ENCODE data around the gene C16orf87.

The C16orf87 gene

DNA sequence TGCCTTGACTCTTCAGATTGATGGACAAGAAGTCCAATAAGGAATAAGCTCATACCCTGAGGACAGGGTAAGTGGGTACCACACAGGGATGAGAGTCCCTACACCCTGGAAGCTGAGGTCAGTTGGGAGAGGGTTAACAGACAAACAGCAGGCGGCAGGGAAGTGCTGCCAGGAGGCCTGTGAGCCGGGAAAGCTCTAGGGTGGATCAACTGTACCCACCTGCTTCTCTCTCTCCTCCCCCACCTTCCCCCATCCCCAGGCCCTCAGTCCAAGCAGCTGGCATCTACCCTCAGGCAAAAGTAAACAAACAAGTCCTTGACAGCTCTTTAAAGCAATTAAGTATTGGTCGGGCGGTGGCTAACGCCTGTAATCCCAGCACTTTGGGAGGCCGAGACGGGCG, 62.2 kb downstream of the C16orf87 start:
- H3K4me1 Mint-ChIP-seq (ENCODE audit: low read depth): no peaks in the 10 kb centered on the region
- no peak overlapping the region for H3K4me3 Mint-ChIP-seq
- DNase-seq: no peak
- H3K27me3 Mint-ChIP-seq: no peaks in the 10 kb centered on the region
- no peak overlapping the region for H3K27ac Mint-ChIP-seq
- H3K9me3 Mint-ChIP-seq: no peaks in the 10 kb centered on the region
- no peaks in the 10 kb centered on the region for H3K36me3 Mint-ChIP-seq (ENCODE audit: low read depth)

DNA sequence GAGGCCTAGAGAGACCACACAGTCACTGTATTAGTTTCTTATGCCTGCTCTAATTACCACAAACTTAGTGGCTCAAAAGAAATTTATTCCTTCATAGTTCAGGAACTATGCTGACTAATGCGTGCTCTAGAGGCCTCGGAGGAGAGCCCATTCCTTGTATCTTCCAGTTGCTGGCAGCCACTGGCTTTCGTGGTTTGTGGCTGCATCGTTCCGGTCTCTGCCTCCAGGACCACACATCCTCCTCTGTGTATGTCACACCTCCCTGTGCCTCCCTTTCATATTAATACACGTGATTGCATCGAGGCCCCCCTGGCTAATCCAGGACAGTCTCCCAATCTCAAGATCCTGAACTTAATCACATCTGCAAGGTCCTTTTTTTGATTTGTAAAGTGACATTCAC, 65.9 kb downstream of the C16orf87 start:
- no peak overlapping the region for H3K4me3 Mint-ChIP-seq
- no peaks in the 10 kb centered on the region for H3K27me3 Mint-ChIP-seq
- no peaks in the 10 kb centered on the region for H3K4me1 Mint-ChIP-seq (ENCODE audit: low read depth)
- DNase-seq: no peak
- no peak overlapping the region for H3K27ac Mint-ChIP-seq
- H3K36me3 Mint-ChIP-seq (ENCODE audit: low read depth): no peaks in the 10 kb centered on the region
- H3K9me3 Mint-ChIP-seq: no peaks in the 10 kb centered on the region

DNA sequence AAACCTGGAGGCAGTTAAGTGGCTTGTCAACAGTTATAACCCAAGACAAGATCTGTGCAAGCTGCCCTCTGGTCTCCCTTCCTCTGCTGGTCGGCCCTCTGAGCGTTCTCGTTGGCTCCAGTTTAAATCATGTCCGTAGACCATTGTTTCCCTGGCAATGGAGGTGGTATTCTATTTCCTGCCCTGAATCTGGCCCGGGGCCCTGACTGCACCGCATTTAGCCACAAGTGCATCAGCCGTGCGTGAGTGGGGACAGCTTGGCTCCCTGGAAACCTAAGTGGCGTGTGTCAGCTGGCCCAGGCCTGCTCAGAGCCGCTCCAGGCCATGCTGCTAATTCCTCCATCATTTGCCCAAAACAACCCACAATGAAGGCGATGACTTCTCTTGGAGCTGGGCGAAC, 67.8 kb downstream of the C16orf87 start:
- H3K4me1 Mint-ChIP-seq (ENCODE audit: low read depth): no peaks in the 10 kb centered on the region
- H3K4me3 Mint-ChIP-seq: no peak overlapping the region
- H3K9me3 Mint-ChIP-seq: no peaks in the 10 kb centered on the region
- no peak for DNase-seq
- no peaks in the 10 kb centered on the region for H3K27me3 Mint-ChIP-seq
- H3K36me3 Mint-ChIP-seq (ENCODE audit: low read depth): no peaks in the 10 kb centered on the region
- no peak overlapping the region for H3K27ac Mint-ChIP-seq

DNA sequence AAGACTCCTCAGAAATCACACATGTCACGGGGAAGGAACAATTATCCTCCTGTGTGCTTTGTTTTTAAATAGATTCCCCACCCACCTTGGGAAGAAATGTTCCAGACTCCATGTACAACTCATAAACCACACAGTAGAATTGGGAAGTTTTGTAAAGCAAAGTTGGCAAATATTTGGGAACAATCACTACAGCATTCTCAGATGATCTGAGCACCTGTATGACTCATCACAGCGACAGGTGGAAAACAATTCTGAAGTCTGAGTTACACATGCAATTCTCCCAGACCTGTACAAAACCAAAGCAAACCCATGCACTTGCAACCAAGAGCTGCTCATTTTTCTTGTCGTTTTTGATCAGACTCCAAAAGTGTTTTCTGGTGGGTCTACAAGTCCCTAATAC, 68.4 kb downstream of the C16orf87 start:
- Mint-ChIP-seq H3K4me3 (no peak overlapping the region), H3K27me3 (no peaks in the 10 kb centered on the region), H3K27ac (no peak overlapping the region), H3K9me3 (no peaks in the 10 kb centered on the region), H3K36me3 (ENCODE audit: low read depth) (no peaks in the 10 kb centered on the region), H3K4me1 (ENCODE audit: low read depth) (no peaks in the 10 kb centered on the region)
- DNase-seq: no peak

DNA sequence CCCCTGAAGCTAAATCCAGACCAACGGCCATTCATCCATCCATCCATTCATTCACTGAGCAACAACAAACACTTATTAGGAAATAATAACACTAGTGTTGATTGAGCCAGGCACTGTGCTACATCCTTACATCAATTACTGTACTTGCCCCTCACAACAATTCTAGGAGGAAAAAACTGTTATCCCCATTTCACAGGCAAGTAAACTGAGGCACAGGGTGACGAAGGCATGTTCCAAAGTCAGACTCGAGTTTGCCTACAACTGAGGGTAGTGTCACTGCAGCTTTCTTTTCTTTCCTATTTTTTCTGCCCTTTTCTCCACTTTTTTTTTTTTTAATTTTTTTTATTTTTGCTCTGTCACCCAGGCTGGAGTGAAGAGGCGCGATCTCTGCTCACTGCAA, 71.7 kb downstream of the C16orf87 start:
- Mint-ChIP-seq H3K27ac (no peak overlapping the region), H3K4me3 (no peak overlapping the region), H3K9me3 (no peaks in the 10 kb centered on the region), H3K4me1 (ENCODE audit: low read depth) (no peaks in the 10 kb centered on the region), H3K36me3 (ENCODE audit: low read depth) (no peaks in the 10 kb centered on the region), H3K27me3 (no peaks in the 10 kb centered on the region)
- no peak for DNase-seq

DNA sequence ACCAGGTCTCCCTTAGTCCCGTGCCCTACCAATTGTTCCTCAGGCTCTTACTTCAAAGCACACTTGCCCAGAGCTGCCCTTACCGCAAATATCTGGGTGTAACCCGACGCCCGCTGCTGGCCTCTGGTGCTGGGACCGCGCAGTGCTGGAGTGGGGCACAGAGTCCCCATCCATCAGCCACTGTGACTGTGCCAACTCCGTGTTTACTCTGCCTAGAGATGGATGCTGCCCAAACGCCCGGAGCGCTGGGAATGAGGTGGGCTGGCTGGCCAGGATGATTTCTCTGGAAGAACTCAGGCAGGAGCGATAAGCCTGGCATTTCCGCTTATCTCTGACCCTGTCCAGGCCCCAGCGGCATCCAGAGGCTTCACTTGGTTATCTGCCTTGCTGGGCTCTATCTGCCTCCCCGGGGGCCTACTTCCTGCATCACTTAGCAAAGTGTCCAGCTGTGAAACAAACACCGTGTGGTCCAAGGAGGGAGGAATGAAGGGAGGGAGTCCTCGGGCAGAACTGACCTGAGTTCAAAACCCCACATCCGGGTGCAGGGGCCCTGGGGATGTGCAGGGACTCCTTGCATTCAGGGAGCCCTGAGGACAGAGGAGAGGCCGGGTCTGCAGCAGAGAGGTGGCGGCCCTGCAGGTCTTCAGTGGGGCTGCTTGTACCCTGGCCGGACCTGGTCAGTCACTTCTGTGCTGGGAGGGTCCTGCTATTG, 73.5 kb downstream of the C16orf87 start:
- DNase-seq: no peak
- no peaks in the 10 kb centered on the region for H3K9me3 Mint-ChIP-seq
- H3K27ac Mint-ChIP-seq: no peak overlapping the region
- H3K27me3 Mint-ChIP-seq: no peaks in the 10 kb centered on the region
- no peaks in the 10 kb centered on the region for H3K36me3 Mint-ChIP-seq (ENCODE audit: low read depth)
- H3K4me1 Mint-ChIP-seq (ENCODE audit: low read depth): peaks cover 2% of the 10 kb centered on the region
- no peak overlapping the region for H3K4me3 Mint-ChIP-seq

DNA sequence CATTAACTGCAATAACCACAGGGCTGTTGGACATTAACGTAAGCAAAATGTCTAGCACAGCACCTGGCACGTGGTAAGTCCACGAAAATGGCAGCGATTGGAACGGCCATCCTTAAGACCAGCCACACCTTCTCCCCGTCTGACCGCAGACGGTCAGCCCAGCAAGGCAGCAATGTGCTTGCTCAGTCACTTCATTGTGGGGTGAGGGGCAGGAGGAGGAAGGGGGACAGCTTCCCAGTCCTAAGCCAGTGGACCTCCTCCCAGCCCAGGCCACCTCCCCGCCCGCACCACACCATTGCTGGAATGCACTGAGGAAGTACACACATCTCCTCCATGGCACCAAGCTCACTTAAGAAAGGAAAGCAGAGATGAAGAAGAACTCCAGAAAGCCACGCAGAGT, 74.2 kb downstream of the C16orf87 start:
- H3K4me1 Mint-ChIP-seq (ENCODE audit: low read depth): peaks cover 2% of the 10 kb centered on the region
- no peak for DNase-seq
- no peaks in the 10 kb centered on the region for H3K36me3 Mint-ChIP-seq (ENCODE audit: low read depth)
- H3K4me3 Mint-ChIP-seq: no peak overlapping the region
- H3K9me3 Mint-ChIP-seq: no peaks in the 10 kb centered on the region
- no peak overlapping the region for H3K27ac Mint-ChIP-seq
- no peaks in the 10 kb centered on the region for H3K27me3 Mint-ChIP-seq

DNA sequence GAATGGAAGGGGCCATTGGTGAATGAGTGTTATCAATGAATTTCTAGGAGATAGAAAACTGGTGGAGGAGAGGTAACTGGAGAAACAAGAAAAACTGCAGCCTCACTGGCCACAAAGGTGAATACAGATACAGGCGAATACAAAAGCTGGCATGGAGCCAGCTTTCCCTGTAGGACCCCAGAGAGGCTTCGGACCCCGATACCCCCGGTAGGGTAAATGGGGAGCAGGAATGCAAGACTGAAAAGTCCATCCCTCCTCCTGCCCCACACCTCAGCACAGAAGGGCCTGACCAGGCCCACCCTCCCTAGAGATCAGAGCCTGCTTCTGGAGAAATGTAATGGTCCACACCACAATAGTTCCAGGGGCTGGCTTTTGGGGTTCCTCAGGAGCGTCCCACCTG, 78.0 kb downstream of the C16orf87 start:
- DNase-seq: no peak
- Mint-ChIP-seq H3K27ac (no peak overlapping the region), H3K27me3 (no peaks in the 10 kb centered on the region), H3K4me1 (ENCODE audit: low read depth) (peaks cover 2% of the 10 kb centered on the region), H3K4me3 (no peak overlapping the region), H3K9me3 (no peaks in the 10 kb centered on the region), H3K36me3 (ENCODE audit: low read depth) (no peaks in the 10 kb centered on the region)

DNA sequence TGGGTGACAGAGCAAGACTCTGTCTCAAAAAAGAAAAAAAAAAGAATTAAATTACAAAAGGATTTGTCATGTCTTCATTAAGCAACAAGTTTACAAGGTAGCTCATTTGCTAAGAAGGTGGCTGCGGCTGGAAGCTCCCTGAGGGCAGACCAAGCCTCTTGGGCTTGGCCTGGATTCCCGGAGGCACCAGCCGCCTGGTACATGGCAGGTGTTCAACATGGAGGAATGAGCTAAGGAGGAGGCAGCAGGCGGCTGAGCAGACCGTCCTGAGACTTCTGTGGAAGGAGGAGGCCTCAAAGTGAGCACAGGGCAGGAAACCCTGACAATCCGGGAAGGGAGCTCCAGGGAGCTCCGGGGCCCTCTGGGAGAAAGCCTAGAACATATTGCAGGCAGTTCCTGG, 79.6 kb downstream of the C16orf87 start:
- DNase-seq: no peak
- Mint-ChIP-seq H3K36me3 (ENCODE audit: low read depth) (no peaks in the 10 kb centered on the region), H3K27me3 (no peaks in the 10 kb centered on the region), H3K4me3 (no peak overlapping the region), H3K27ac (no peak overlapping the region), H3K4me1 (ENCODE audit: low read depth) (peaks cover 2% of the 10 kb centered on the region), H3K9me3 (no peaks in the 10 kb centered on the region)

DNA sequence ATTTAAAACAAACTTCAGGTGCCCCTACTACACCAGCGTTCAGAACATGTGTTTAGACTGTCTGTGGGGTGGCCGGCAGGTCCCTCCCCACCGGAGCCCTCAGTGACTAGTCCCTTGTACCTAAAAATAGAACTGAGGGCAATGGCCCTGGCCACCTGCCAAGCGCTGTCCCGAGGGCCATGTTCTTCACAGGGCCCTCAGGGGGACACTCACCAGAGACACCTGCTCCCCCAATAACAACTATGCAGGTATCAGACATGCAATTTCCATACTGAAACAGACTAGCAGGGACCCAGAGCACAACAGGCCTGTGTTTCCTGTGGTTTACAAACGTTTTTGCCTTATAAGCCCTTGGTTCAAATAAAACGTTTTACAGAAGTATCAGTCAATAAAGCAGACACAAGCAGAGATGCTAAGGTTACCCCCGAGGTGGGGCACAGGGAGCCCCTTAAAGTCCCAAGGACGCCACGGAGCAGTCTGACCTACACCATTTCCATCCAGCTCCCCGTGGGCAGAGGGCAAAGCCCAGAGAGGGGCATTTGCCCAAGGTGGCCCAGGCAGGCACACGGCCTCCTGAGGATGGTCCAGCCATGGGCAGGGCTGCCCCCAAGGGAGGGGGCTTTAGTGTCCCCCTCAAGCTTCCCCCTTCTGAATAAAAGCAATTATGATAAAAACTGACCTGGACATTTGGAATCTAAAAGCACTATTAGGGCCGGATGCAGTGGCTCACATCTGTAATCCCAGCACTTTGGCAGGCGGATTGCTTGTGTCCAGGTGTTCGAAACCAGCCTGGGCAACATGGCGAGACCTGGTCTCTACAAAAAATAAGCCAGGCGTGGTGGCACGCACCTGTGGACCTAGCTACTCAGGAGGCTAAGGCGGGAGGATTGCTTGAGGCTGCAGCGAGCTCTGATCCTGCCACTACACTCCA, 81.9 kb downstream of the C16orf87 start:
- peaks cover 2% of the 10 kb centered on the region for H3K4me1 Mint-ChIP-seq (ENCODE audit: low read depth)
- H3K36me3 Mint-ChIP-seq (ENCODE audit: low read depth): no peaks in the 10 kb centered on the region
- H3K27ac Mint-ChIP-seq: no peak overlapping the region

DNA sequence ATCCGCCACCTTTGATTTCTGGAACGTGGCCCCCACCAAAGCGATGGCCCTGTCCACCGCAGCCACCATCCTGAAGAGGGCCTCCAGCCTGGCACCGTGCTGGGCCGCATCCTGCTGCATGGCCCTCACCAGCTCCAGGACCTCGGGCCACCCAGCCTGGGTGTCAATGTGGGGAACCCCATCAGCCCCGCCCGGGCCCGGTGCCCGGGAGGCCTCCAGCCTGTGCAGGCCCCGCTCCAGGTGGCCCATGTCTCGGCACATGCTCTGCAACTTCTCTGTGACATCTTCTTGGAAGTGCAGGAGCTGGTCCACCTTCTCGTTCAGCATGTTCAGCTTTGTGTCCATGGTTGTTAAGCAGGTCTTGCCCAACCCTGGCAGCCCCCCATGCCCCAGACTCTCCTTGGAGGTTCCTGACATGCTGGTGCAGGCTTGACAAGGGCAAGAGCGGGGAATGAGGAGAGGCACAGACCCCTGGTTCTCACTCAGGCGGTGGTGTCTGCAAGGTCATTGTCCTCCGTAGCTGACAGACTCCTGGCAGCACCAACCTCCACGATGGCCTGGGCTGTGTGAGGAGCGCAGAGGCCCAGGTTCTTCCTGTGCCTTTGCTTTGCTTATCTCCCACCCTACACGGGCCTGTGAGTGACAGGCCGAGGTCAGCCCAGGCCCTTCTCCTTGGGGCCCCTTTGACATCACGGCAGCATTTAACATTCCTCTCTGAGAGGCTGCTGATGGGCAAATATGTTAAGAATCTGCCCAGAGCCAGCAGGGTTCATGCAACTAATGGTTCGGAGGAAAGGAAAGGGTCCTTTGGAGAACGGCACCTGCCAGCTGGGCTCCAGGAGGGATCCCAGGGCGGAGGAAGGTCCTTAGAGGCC, 83.0 kb downstream of the C16orf87 start, which contains the start of gene MYLK3:
Gene MYLK3, minus strand, starts transcription at position 568 of the 875 bp plus-strand sequence. Its CDS starts 151 bp downstream, at position 417.
- H3K27ac Mint-ChIP-seq: no peak within 1 kb of the TSS
- H3K36me3 Mint-ChIP-seq (ENCODE audit: low read depth): no peaks in the 10 kb centered on the region
- DNase-seq: no peak
- H3K9me3 Mint-ChIP-seq: no peaks in the 10 kb centered on the region
- H3K27me3 Mint-ChIP-seq: no peaks in the 10 kb centered on the region
- no peak within 1 kb of the TSS for H3K4me3 Mint-ChIP-seq
- H3K4me1 Mint-ChIP-seq (ENCODE audit: low read depth): peaks cover 4% of the 10 kb centered on the region

More for the DNA sequence above, 81.9 kb downstream of the C16orf87 start:
- Mint-ChIP-seq H3K27me3 (no peaks in the 10 kb centered on the region), H3K9me3 (no peaks in the 10 kb centered on the region), H3K4me3 (no peak overlapping the region)
- DNase-seq: no peak

DNA sequence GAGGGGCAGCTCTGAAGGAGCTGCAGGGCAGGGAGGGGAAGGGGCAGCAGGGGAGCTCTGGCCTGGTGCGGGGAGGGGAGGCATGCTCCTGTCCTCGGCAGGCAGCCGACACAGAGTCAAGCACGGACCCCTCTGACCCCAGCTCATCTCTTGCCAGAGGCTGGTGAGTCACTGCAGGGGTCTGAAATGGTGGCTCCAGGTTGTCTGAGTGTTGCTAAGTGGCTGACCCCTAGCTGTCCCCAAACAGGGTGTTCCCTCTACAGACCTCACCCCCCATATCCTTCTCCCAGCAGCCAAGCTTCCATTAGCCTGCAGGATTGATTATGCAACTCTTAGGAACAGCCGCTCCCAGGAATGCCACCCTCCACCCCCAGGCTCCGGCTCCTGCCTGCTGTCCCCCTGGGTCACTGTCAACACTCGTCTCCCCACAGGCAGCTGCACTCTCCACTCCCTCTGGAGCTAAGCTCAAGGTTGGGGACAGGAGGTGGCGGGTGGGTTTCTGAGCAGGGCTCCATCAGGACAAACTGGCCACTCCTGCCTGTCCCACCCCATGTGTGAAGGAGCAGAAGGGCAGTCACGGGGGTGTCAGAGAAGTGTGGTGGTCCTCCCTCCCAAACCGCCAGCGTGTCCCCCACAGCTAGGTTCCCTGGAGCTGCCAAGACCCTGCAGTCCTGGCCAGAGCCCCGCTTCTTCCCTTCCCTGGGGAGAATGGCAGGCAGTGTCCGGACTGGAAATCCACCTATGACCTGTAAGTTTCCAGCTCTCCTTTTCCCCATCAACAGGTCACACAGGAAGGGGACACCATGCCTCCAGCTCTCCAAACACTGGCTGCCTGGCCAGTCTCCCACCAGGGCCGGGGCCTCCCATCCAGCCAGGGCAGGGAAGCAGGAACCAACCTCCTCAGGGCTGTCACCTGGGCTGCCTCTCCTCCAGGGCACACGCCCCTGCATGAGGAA, 83.9 kb downstream of the C16orf87 start:
- Mint-ChIP-seq H3K36me3 (ENCODE audit: low read depth) (no peaks in the 10 kb centered on the region), H3K4me1 (ENCODE audit: low read depth) (peaks cover 4% of the 10 kb centered on the region), H3K27ac (no peak overlapping the region), H3K9me3 (no peaks in the 10 kb centered on the region), H3K27me3 (no peaks in the 10 kb centered on the region), H3K4me3 (no peak overlapping the region)
- no peak for DNase-seq

All from activated T-cell treated with anti-CD3 and anti-CD28 coated beads, Interleukin-2, amount 50 U/mL, for 24 hours (primary cell).